SU-DHL-6 (cell line): ENCODE measurements around the gene EVI5.

ENCODE experiments used
- H2AFZ ChIP-seq: fragments of 200-600 bp; sonication (generic); 2 replicates; pipeline ENCODE4 v1.6.1; 2014; ENCODE audit warnings: low read depth, mild to moderate bottlenecking, moderate library complexity, mixed read lengths, antibody characterized with exemption, low read length; ENCODE audit not compliant: severe bottlenecking
- H3F3A ChIP-seq: fragments of 200-600 bp; shearing (Covaris generic); 2 replicates; pipeline ENCODE4 v1.6.0; 2016; ENCODE audit warnings: antibody characterized with exemption, mild to moderate bottlenecking; ENCODE audit not compliant: insufficient read depth
- H3K27ac ChIP-seq: fragments of 200-600 bp; sonication (generic); 2 replicates; pipeline ENCODE4 v1.5.1; 2016; ENCODE audit warnings: low read depth, mild to moderate bottlenecking, low read length, moderate library complexity, mixed read lengths
- H3K27me3 ChIP-seq: fragments of 200-600 bp; sonication (generic), shearing (Covaris generic); 2 replicates; pipeline ENCODE4 v1.6.0; 2014; ENCODE audit warnings: mild to moderate bottlenecking, low read length
- H3K36me3 ChIP-seq: fragments of 200-600 bp; sonication (generic); 2 replicates; pipeline ENCODE4 v1.6.1; 2014; ENCODE audit warnings: mild to moderate bottlenecking, low read length, mixed read lengths
- H3K4me2 ChIP-seq: fragments of 300-600, 200-600 bp; shearing (Covaris generic), sonication (generic); 2 replicates; pipeline ENCODE4 v1.6.0; 2014; ENCODE audit warnings: low read length, low read depth, mild to moderate bottlenecking; ENCODE audit not compliant: poor library complexity, severe bottlenecking
- H3K4me3 ChIP-seq: fragments of 200-600 bp; sonication (generic); 2 replicates; pipeline ENCODE4 v1.5.1; 2014; ENCODE audit warnings: antibody characterized with exemption, low read length, mild to moderate bottlenecking, mixed read lengths; ENCODE audit not compliant: insufficient read depth, poor library complexity, severe bottlenecking
- H3K79me2 ChIP-seq: fragments of 200-600 bp; sonication (generic); 2 replicates; pipeline ENCODE4 v1.6.1; 2014; ENCODE audit warnings: mild to moderate bottlenecking, low read length, moderate library complexity; ENCODE audit not compliant: insufficient read depth
- H3K9ac ChIP-seq: fragments of 200-600 bp; sonication (generic); 2 replicates; pipeline ENCODE4 v1.7.0; 2014; ENCODE audit warnings: mild to moderate bottlenecking, low read length
- H3K9me2 ChIP-seq: fragments of 200-600 bp; sonication (generic); replicated peaks from 2 replicates; pipeline ENCODE4 v1.6.1; 2014; ENCODE audit warnings: low read length; ENCODE audit not compliant: insufficient read depth
- H3K9me3 ChIP-seq: fragments of 200-600 bp; sonication (generic); 2 replicates; pipeline ENCODE4 v1.6.1; 2014; ENCODE audit warnings: low read length, mixed read lengths; ENCODE audit not compliant: insufficient read depth
- H4K20me1 ChIP-seq: fragments of 200-600 bp; sonication (generic); 2 replicates; pipeline ENCODE4 v1.6.1; 2014; ENCODE audit warnings: low read depth, mild to moderate bottlenecking, antibody characterized with exemption, low read length, moderate library complexity, mixed read lengths
- CTCF ChIP-seq: fragments of 200-600 bp; sonication (generic); IDR thresholded peaks from one replicate; pipeline ENCODE4 v1.5.1; 2017; ENCODE audit warnings: antibody characterized with exemption, mild to moderate bottlenecking, low read length, moderate library complexity; ENCODE audit not compliant: insufficient read depth, poor library complexity, severe bottlenecking
- EZH2phosphoT487 ChIP-seq: fragments of 200-600 bp; sonication (generic), shearing (Covaris generic); conservative IDR thresholded peaks from 2 replicates; pipeline ENCODE4 v1.6.1; 2018; ENCODE audit warnings: mild to moderate bottlenecking, antibody characterized with exemption, low read length, moderate library complexity, mixed read lengths

The EVI5 gene

GRCh38 chr1:92487078-92487605 lies 297.8 kb downstream of the EVI5 start:
- Histone ChIP-seq H3K27me3 (no peaks in the 10 kb centered on the region), H3K4me3 (peak overlapping the region; percentile 70)

GRCh38 chr1:92486251-92487077 lies 298.4 kb downstream of the EVI5 start, which contains the start of gene GFI1:
Gene GFI1, minus strand, starts transcription at chr1:92486925. Its CDS starts 3,438 bp downstream, at chr1:92483487.
- H3K9me3 ChIP-seq = no peaks in the 10 kb centered on the region
- no peaks in the 10 kb centered on the region for H3K9me2 ChIP-seq
- H2AFZ ChIP-seq = peak within 1 kb of the TSS; percentile 97
- H3K36me3 ChIP-seq = no peaks in the 10 kb centered on the region
- peak; percentile 14 for TF ChIP-seq CTCF
- no peak for TF ChIP-seq EZH2phosphoT487
- no peaks in the 10 kb centered on the region for H3K27me3 ChIP-seq
- peak within 1 kb of the TSS; percentile 69 for H3K9ac ChIP-seq
- peaks cover 16% of the 10 kb centered on the region for H3F3A ChIP-seq
- no peaks in the 10 kb centered on the region for H4K20me1 ChIP-seq
- no peaks in the 10 kb centered on the region for H3K79me2 ChIP-seq
- peak within 1 kb of the TSS; percentile 76 for H3K27ac ChIP-seq
- H3K4me2 ChIP-seq = peak within 1 kb of the TSS; percentile 88
- peak within 1 kb of the TSS; percentile 70 for H3K4me3 ChIP-seq

More at GRCh38 chr1:92487078-92487605, 297.8 kb downstream of the EVI5 start:
- no peaks in the 10 kb centered on the region for H3K36me3 ChIP-seq
- peak overlapping the region; percentile 88 for H3K4me2 ChIP-seq
- H3K27ac ChIP-seq = no peak overlapping the region
- H3K9me3 ChIP-seq = no peaks in the 10 kb centered on the region
- TF ChIP-seq CTCF (no peak), EZH2phosphoT487 (no peak)
- no peaks in the 10 kb centered on the region for H4K20me1 ChIP-seq
- H3K79me2 ChIP-seq = no peaks in the 10 kb centered on the region
- H2AFZ ChIP-seq = peak overlapping the region; percentile 93
- no peaks in the 10 kb centered on the region for H3K9me2 ChIP-seq
- peak overlapping the region; percentile 69 for H3K9ac ChIP-seq
- peaks cover 16% of the 10 kb centered on the region for H3F3A ChIP-seq

GRCh38 chr1:92485381-92486250 lies 299.3 kb downstream of the EVI5 start:
- peak overlapping the region; percentile 88 for H3K4me2 ChIP-seq
- TF ChIP-seq CTCF = peak; percentile 33
- TF ChIP-seq EZH2phosphoT487 = no peak
- peak overlapping the region; percentile 69 for H3K9ac ChIP-seq
- peak overlapping the region; percentile 70 for H3K4me3 ChIP-seq
- peak overlapping the region; percentile 97 for H2AFZ ChIP-seq
- H3K36me3 ChIP-seq = no peaks in the 10 kb centered on the region
- no peaks in the 10 kb centered on the region for H3K9me2 ChIP-seq
- no peaks in the 10 kb centered on the region for H3K27me3 ChIP-seq
- no peaks in the 10 kb centered on the region for H3K9me3 ChIP-seq
- H4K20me1 ChIP-seq = no peaks in the 10 kb centered on the region
- H3F3A ChIP-seq = peaks cover 16% of the 10 kb centered on the region
- peak overlapping the region; percentile 76 for H3K27ac ChIP-seq
- H3K79me2 ChIP-seq = no peaks in the 10 kb centered on the region
